ENCODE results near the gene AGBL5.

DNA sequence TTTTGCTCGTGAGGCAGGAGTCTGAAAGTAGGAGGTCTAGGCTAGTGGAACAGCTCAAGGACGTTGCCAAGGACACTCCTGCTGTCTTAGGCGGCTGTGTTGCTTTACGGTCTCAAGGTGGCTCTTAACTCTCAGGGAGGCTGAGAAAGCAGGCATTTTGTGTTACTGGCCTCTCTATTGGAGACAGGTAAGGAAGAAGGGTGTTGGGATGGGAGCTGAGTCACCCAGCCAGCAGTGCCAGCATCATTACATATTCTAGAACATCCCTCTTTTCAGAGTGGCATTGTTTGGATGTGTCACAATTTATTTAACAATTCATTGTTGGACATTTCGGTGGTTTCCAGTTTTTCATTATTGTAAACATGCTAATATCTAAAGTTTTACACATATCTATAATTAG, 49.5 kb upstream of the AGBL5 start:
- no peak for TF ChIP-seq CTCF (IDR thresholded peaks at IDR 0.05 in 4 of 5, conservative IDR thresholded peaks at IDR 0.05 in 1 of 5)
- no peak for TF ChIP-seq POLR2A (IDR thresholded peaks at IDR 0.05)

All from gastrocnemius medialis (tissue), 4 donors.